Lower leg skin (tissue), 3 donors: ENCODE results near the gene USPL1.

ENCODE experiments used
- CTCF ChIP-seq, 3 donors: fragments of 450-650 bp; IDR thresholded peaks; one replicate each; pipeline ENCODE4 v1.5.1; 2016; ENCODE audit warnings: antibody characterized with exemption in 3 of 3, mild to moderate bottlenecking in 3 of 3, moderate library complexity in 2 of 3
- POLR2A ChIP-seq, 2 donors: fragments of 450-650 bp; IDR thresholded peaks; one replicate each; pipeline ENCODE4 v1.6.1; 2016 to 2017; ENCODE audit warnings: antibody characterized with exemption in 2 of 2, mild to moderate bottlenecking in 1 of 2, moderate library complexity in 1 of 2

DNA sequence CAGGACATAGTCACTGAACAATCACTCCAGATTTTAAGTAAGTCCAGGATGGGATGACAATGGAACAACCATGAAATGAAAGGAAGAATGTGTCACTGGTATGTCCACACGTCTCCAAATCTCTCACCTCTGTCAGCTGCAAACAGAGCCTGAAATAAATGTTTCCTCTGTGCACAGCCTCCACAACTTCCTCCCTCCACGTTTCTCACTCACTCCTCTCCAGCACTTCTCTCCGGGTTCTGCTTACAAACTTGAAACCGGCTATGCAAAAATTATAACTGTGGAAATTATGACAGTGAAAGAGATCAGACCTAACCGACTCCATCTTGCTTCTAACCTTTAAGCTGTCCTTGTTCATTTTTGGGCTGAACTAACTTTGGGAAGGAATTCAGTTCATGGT is 82.6 kb downstream of the USPL1 start:
- TF ChIP-seq POLR2A (IDR thresholded peaks at IDR 0.05) (no peak), CTCF (IDR thresholded peaks at IDR 0.05) (no peak)
